Uterus (tissue), 4 donors: ENCODE measurements around the gene GNG7. TPM values are rescaled to one million over a fixed set of nuclear protein-coding genes. Genes with fewer than 3 reads are reported as not detected.
"Not testable (repeated sequence)": the region's sequence is repeated elsewhere in the genome, so short reads cannot be mapped to it uniquely, and the experiment has no call there.

Experiments used
- DNase-seq, 2 donors: peaks; one replicate each; pipeline ENCODE4 v3.0.0-alpha.2; 2019 to 2020
- H3K27ac ChIP-seq, 2 donors: fragments of 200-600 bp; sonication (generic); 1 replicate in 1 of 2; 2 replicates in 1 of 2; pipeline ENCODE4 v1.5.1; 2016 to 2018
- H3K27me3 ChIP-seq, 2 donors: fragments of 200-600 bp; sonication (generic); one replicate each; pipeline ENCODE4 v1.5.1; 2018 to 2019; ENCODE audit warnings: control low read depth in 1 of 2
- H3K36me3 ChIP-seq, 2 donors: fragments of 200-600 bp; sonication (generic); one replicate each; pipeline ENCODE4 v1.5.1; 2019; ENCODE audit warnings: control low read depth in 1 of 2
- H3K4me1 ChIP-seq, 2 donors: fragments of 200-600 bp; sonication (generic); one replicate each; pipeline ENCODE4 v1.5.1; 2018 to 2019; ENCODE audit warnings: control low read depth in 1 of 2
- H3K4me3 ChIP-seq, 2 donors: fragments of 200-600 bp; sonication (generic); 1 replicate in 1 of 2; 2 replicates in 1 of 2; pipeline ENCODE4 v1.5.1; 2018 to 2019; ENCODE audit warnings: mild to moderate bottlenecking in 1 of 2
- H3K9me3 ChIP-seq, 2 donors: fragments of 200-600 bp; sonication (generic); one replicate each; pipeline ENCODE4 v1.5.1; 2019; ENCODE audit warnings: control low read depth in 1 of 2
- POLR2A ChIP-seq, 2 donors: fragments of 450-650 bp; IDR thresholded peaks; one replicate each; pipeline ENCODE4 v1.6.1; 2016; ENCODE audit warnings: antibody characterized with exemption in 2 of 2, mild to moderate bottlenecking in 1 of 2, moderate library complexity in 1 of 2
- intact Hi-C: fragments of 100-400 bp; cut with DNase I; formaldehyde crosslinking; loops from one replicate; pipeline ENCODE4 v1.15.1; 2023; ENCODE audit warnings: low total_unique reads
- total RNA-seq, 4 donors: library from RNA; depleted of rRNA in 3 of 4; stranded (reverse); fragments of >200 nt in 3 of 4; gene quantifications; one replicate each; pipeline versions ENCODE4 v1.1.0 to v1.2.4, GENCODE V29; 2014 to 2023
- TF ChIP-seq, protein P1 (sequence below), 4 experiments: fragments of 200-600 bp in 2 of 4; fragments of 450-650 bp in 2 of 4; sonication (generic) in 2 of 4; IDR thresholded peaks; one replicate each; pipeline ENCODE4 v1.5.1; 2016 to 2019; ENCODE audit warnings: antibody characterized with exemption in 4 of 4, mild to moderate bottlenecking in 2 of 4, moderate library complexity in 1 of 4
- donor health status: DM: yes; HTN: yes; CAD: no.

Gene GNG7
- total RNA-seq, 4 donors from 2014 or later: 0.88 to 11.1 (median 3.2) TPM

DNA sequence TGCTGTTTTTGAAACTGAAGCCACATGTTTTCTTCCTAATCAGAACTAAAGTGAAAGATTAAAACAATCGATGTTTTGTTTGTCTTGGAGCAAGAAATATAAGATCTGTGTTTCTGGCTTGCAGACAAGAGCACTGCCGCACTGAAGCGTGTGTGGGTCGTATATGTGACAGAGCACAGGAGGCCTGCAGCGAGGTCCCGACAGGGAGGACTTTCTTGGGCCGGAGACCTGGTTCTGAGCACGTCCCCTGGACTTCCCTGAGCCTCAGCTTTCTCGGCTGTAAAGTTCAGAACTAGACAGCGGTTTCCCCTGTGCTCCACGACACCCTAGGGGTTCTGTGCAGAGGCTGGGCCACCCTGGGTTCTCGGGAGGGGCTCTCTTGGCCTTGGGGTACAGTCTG is 166.0 kb downstream of the GNG7 start:
- Histone ChIP-seq H3K9me3 (no peaks in the 10 kb centered on the region), H3K27ac (no peak overlapping the region), H3K36me3 (no peaks in the 10 kb centered on the region), H3K4me1 (peaks cover 0 to 8% of the 10 kb centered on the region in 2 donors), H3K27me3 (no peaks in the 10 kb centered on the region), H3K4me3 (no peak overlapping the region)
- TF ChIP-seq, protein P1, sequence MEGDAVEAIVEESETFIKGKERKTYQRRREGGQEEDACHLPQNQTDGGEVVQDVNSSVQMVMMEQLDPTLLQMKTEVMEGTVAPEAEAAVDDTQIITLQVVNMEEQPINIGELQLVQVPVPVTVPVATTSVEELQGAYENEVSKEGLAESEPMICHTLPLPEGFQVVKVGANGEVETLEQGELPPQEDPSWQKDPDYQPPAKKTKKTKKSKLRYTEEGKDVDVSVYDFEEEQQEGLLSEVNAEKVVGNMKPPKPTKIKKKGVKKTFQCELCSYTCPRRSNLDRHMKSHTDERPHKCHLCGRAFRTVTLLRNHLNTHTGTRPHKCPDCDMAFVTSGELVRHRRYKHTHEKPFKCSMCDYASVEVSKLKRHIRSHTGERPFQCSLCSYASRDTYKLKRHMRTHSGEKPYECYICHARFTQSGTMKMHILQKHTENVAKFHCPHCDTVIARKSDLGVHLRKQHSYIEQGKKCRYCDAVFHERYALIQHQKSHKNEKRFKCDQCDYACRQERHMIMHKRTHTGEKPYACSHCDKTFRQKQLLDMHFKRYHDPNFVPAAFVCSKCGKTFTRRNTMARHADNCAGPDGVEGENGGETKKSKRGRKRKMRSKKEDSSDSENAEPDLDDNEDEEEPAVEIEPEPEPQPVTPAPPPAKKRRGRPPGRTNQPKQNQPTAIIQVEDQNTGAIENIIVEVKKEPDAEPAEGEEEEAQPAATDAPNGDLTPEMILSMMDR (IDR thresholded peaks at IDR 0.05): no peak
- TF ChIP-seq POLR2A (IDR thresholded peaks at IDR 0.05): no peak
- intact Hi-C loops: no loop called here
- DNase-seq: no peak

DNA sequence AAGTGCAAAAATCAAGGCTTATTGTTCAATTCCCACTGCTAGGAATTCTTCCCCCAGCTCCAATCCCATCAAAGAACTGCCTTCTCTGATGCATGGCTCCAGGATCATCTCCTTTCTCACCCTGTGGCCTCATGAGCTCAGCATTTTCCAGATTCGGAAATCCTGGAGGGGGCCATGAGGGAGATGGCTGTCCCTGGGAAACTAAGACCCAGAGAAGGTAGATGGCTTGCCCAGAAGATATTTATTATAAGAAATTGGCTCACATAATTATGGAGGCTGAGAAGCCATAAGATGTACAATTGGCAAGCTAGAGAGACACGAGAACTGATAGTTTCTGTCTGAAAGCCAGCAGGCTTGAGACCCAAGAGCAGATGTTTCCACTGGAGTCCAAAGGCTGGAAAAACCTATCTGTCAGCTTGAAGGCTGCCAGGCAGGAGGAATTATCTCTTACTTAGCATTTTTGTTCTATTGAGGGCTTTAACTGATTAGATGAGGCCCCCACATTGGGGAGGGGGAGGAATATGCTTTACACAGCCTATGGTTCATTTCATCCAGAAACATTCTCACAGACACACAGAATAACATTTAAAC is 168.0 kb downstream of the GNG7 start:
- TF ChIP-seq POLR2A (IDR thresholded peaks at IDR 0.05): no peak
- TF ChIP-seq, protein P1 (IDR thresholded peaks at IDR 0.05): no peak

DNA sequence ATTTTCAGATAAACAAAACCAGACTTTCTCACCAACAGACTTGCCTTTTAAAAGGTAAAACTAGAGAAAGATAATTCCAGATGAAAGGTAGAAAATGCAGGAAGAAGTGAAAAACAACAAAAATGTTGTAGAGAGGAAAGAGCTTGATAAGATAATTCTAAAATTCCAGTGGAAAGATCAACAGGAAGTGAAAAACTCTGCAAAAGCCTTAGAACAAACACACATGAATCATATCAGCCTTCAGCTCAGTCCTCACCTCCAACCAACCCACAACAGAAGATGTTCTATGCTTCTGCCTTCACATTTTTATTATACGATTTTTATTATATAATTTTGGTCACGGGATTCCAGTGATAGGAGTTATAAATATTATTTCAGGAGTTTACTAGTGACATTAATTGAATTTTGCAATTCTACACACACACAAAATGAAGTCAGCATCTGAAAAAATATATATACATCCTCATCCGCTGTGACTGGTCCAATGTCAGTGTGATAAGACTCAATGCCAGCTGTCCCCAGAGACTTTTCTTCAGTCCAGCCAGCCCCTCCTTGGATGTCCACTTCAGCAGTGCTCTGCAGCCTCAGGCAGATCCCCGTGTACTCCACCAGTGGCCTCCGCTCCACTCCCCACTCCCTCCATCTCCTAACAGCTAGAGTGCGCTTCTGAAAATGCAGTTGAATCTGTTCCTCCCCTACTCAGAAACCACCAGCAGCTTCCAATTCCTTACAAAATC is 168.6 kb downstream of the GNG7 start:
- Histone ChIP-seq H3K9me3 (no peaks in the 10 kb centered on the region), H3K4me3 (no peak overlapping the region), H3K36me3 (no peaks in the 10 kb centered on the region), H3K4me1 (no peaks in the 10 kb centered on the region), H3K27me3 (no peaks in the 10 kb centered on the region), H3K27ac (no peak overlapping the region)
- DNase-seq: no peak
- TF ChIP-seq POLR2A (IDR thresholded peaks at IDR 0.05): no peak
- TF ChIP-seq, protein P1 (IDR thresholded peaks at IDR 0.05): no peak
- intact Hi-C loops: no loop called here

More for the DNA sequence above, 168.0 kb downstream of the GNG7 start:
- no peak for DNase-seq
- Histone ChIP-seq H3K36me3 (no peaks in the 10 kb centered on the region), H3K4me3 (no peak overlapping the region), H3K9me3 (no peaks in the 10 kb centered on the region), H3K4me1 (no peaks in the 10 kb centered on the region), H3K27ac (no peak overlapping the region), H3K27me3 (no peaks in the 10 kb centered on the region)
- intact Hi-C loops: no loop called here

DNA sequence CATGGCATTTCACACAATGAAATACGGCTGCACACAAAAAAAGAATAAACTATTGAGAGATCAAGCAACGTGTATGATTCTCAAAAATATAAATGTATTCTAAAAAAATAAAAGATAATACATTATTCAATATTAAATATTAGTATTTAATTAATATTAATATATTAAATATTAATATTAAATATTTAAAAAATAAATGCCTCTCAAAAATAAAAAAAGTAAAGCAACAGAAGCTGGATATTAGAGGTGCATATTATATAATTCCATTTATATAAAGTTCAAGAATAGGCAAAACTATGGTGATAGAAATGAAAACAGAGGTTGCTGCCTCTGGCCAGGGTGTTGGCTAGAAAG is 169.4 kb downstream of the GNG7 start:
- no peak overlapping the region for H3K27ac ChIP-seq
- intact Hi-C loops: no loop called here
- H3K4me3 ChIP-seq: no peak overlapping the region
- no peak for TF ChIP-seq POLR2A (IDR thresholded peaks at IDR 0.05)
- TF ChIP-seq, protein P1 (IDR thresholded peaks at IDR 0.05): no peak
- H3K4me1 ChIP-seq: no peaks in the 10 kb centered on the region
- DNase-seq: no peak
- H3K9me3 ChIP-seq: no peaks in the 10 kb centered on the region
- H3K36me3 ChIP-seq: no peaks in the 10 kb centered on the region
- H3K27me3 ChIP-seq: no peaks in the 10 kb centered on the region

DNA sequence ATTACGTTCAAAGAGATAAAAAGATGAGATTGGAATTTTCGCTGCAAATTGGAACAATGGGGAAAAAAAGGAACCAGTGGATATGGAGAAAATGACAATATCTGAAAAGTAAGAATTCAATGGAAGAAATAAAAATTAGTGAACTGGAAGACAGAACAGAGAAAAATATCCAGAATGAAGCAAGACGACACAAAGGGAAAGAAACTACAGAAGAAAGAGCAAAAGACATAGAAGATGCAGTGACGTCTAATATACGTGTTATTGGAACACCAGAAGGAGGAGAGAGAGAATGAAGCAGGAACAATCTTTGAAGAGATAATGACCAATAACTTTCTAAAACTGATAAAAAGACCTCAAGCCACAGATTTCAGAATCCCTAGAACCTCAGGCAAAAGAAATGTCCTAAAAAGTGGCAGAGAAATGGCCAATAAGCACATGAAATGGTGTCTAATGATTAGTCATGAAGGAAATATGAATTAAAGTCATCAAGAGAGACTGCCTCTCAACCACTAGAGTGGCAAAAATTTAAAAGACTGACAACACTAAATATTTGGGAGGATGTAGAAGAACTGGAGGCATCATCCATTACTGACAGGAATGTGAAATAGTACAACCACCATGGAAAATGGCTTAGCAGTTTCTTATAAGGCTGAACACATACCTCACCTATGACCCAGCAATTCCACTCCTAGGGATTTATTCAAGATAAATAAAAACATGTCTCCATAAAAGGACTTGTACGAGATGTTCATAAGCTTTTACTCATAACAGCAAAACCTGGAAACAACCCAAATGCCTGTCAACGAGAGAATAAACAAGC is 170.0 kb downstream of the GNG7 start:
- no peaks in the 10 kb centered on the region for H3K4me1 ChIP-seq
- intact Hi-C loops: no loop called here
- DNase-seq: no peak
- H3K27me3 ChIP-seq: no peaks in the 10 kb centered on the region
- no peak overlapping the region for H3K4me3 ChIP-seq
- TF ChIP-seq, protein P1 (IDR thresholded peaks at IDR 0.05): no peak
- no peak for TF ChIP-seq POLR2A (IDR thresholded peaks at IDR 0.05)
- H3K36me3 ChIP-seq: no peaks in the 10 kb centered on the region
- no peak overlapping the region for H3K27ac ChIP-seq
- H3K9me3 ChIP-seq: no peaks in the 10 kb centered on the region

DNA sequence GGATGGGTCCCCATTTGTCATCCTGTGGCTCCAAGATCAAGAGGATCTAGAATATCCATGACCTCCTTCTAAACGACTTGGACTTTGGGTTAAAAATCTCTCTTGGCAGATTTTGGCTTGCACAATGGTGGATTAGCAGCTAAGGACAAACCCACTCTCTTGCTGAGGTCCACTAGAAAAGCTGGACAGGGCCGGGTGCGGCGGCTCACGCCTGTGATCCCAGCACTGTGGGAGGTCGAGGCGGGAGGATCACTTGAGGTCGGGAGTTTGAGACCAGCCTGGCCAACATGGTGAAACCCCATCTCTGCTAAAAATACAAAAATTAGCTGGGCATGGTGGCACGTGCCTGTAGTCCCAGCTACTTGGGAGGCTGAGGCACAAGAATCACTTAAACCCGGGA is 172.6 kb downstream of the GNG7 start:
- DNase-seq, H3K36me3 ChIP-seq, H3K4me1 ChIP-seq, H3K4me3 ChIP-seq, H3K9me3 ChIP-seq, H3K27me3 ChIP-seq, H3K27ac ChIP-seq, intact Hi-C loops: not testable (repeated sequence)
